ENCODE data around the gene AVPR2. TPM values are rescaled to one million over a fixed set of nuclear protein-coding genes. Genes with fewer than 3 reads are reported as not detected.

AVPR2 gene
- total and polyA plus RNA-seq, 9 of the 15 experiments (the other 6 are each of a cell fraction or from before 2014, with no cell fraction given) = not detected

- in situ Hi-C loops (cut with MboI) = no loop called here
- peak overlapping the region; percentile 62 for H2AFZ ChIP-seq (ENCODE audit: low read depth, low read length)
- no peaks in the 10 kb centered on the region for H3K9me1 ChIP-seq (ENCODE audit: control insufficient read depth, insufficient read depth, low read length)
- intact Hi-C loops (cut with micrococcal nuclease) = loop anchor here (5.0 kb wide), 1 partner anchor 159 kb away; no protein-coding TSS in a partner anchor
- peak overlapping the region; percentile 98 for H3K27ac ChIP-seq (ENCODE audit: extremely low read depth, low read depth, low read length)
- POLR2A ChIA-PET = interaction anchor here (0.6 to 2.3 kb wide), 9 partner anchors 9 to 485 kb away, joined by 3 to 9 read pairs (median 4); partner anchors contain the start of genes IDH3G, RENBP and SSR4
- 0% methylated on average over 1 of the region's 4 CpGs for WGBS (ENCODE audit: insufficient coverage, low coverage, missing lambda C conversion rate)
- peak overlapping the region; percentile 93 to 96 for H3K9ac ChIP-seq (ENCODE audit: insufficient read depth in 1 of 2, low read depth in 2 of 2, low read length in 2 of 2)
- H3K79me2 ChIP-seq (ENCODE audit: control insufficient read depth, insufficient read depth, low read length) = peaks cover 47% of the 10 kb centered on the region
- peaks cover 30% of the 10 kb centered on the region for H3K36me3 ChIP-seq (ENCODE audit: control insufficient read depth, insufficient read depth, low read length)
- CTCF ChIA-PET (ENCODE audit: low intra/inter-chr PET ratio) = no interaction called here
- peaks cover 27 to 67% of the 10 kb centered on the region in 2 experiments; a peak in 4 of 5 replicates for H3K4me1 ChIP-seq (replicated peaks in 1 of 2; ENCODE audit: control insufficient read depth in 2 of 2, insufficient read depth in 2 of 2, low read length in 2 of 2)
- H3K27me3 ChIP-seq (ENCODE audit: control insufficient read depth in 2 of 2, insufficient read depth in 2 of 2, low read length in 2 of 2) = no peaks in the 10 kb centered on the region
- FAIRE-seq = no peak
- peak in 2 of 4 experiments; percentile 35 to 42 for DNase-seq (ENCODE audit: extremely low read depth in 1 of 4, low spot score in 3 of 4)
- ATAC-seq = no peak
- peak overlapping the region; percentile 97 for H3K4me2 ChIP-seq (ENCODE audit: insufficient read depth, low read length)
- H4K20me1 ChIP-seq (replicated peaks; ENCODE audit: control insufficient read depth, insufficient read depth, low read length) = no peaks in the 10 kb centered on the region
- peak overlapping the region; percentile 58 for H3K4me3 ChIP-seq
- no TSS peak for BruUV-seq (replicated peaks)
- H3K9me3 ChIP-seq (replicated peaks; ENCODE audit: control insufficient read depth, insufficient read depth, low read depth, low read length) = no peaks in the 10 kb centered on the region
- TF ChIP-seq, protein P1, sequence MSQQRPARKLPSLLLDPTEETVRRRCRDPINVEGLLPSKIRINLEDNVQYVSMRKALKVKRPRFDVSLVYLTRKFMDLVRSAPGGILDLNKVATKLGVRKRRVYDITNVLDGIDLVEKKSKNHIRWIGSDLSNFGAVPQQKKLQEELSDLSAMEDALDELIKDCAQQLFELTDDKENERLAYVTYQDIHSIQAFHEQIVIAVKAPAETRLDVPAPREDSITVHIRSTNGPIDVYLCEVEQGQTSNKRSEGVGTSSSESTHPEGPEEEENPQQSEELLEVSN (IDR thresholded peaks at IDR 0.05; ENCODE audit: borderline replicate concordance in 1 of 2, extremely low read depth in 1 of 2, insufficient read depth in 1 of 2, insufficient read length in 1 of 2, low read depth in 1 of 2, low read length in 1 of 2, poor library complexity in 1 of 2, severe bottlenecking in 1 of 2) = no peak
- peak; percentile 72 for TF ChIP-seq ZBTB7A (IDR thresholded peaks at IDR 0.05; ENCODE audit: borderline replicate concordance, control insufficient read depth, low read depth, low read length)
- 0 out of 2 replicates have a peak, but pooled peaks have one; percentile 2 for TF ChIP-seq TAF15 (IDR thresholded peaks at IDR 0.05; ENCODE audit: low read depth, low read length)
- TF ChIP-seq MAX (CRISPR knock-in tag; IDR thresholded peaks at IDR 0.05) = 0 out of 2 replicates have a peak, but pooled peaks have one; percentile 21
- TF ChIP-seq ZNF121 (CRISPR knock-in tag; conservative IDR thresholded peaks at IDR 0.05) = no peak
- peak; percentile 76 for TF ChIP-seq RBFOX2 (IDR thresholded peaks at IDR 0.05; ENCODE audit: low read depth, low read length)
- no peak for TF ChIP-seq MYBL2 (IDR thresholded peaks at IDR 0.05; ENCODE audit: low read depth)
- no peak for TF ChIP-seq MYBL2 (CRISPR knock-in tag; IDR thresholded peaks at IDR 0.05; ENCODE audit: borderline replicate concordance)
- peak; percentile 67 for TF ChIP-seq PRDM10 (IDR thresholded peaks at IDR 0.05; ENCODE audit: partially characterized antibody)
- TF ChIP-seq HDAC8 (tag; IDR thresholded peaks at IDR 0.05) = no peak
- peak; percentile 38 for TF ChIP-seq POLR2B (IDR thresholded peaks at IDR 0.05; ENCODE audit: low read depth, partially characterized antibody)
- no peak for TF ChIP-seq YY1 (IDR thresholded peaks at IDR 0.05; ENCODE audit: borderline replicate concordance in 1 of 3, control insufficient read depth in 1 of 3, extremely low read depth in 1 of 3, insufficient read depth in 3 of 3, insufficient read length in 1 of 3, insufficient replicate concordance in 2 of 3, low read depth in 1 of 3, low read length in 2 of 3)
- no peak for TF ChIP-seq MBD2 (IDR thresholded peaks at IDR 0.05; ENCODE audit: borderline replicate concordance, low read depth)
- TF ChIP-seq FOXK1 (CRISPR knock-in tag; IDR thresholded peaks at IDR 0.05; ENCODE audit: borderline replicate concordance) = 0 out of 2 replicates have a peak, but pooled peaks have one; percentile 25
Observed at GRCh38 chrX:153926552-153926857, 22.0 kb downstream of the AVPR2 start.

Data from K562 (cell line).